ENCODE results near the gene CNTRL. TPM values are rescaled to one million over a fixed set of nuclear protein-coding genes. Genes with fewer than 3 reads are reported as not detected.
A peak's percentile ranks its signal among the peaks of the same experiment; 100 is the strongest.

The CNTRL gene
- polyA plus RNA-seq, 1 of the 3 experiments (the other 2 are of a cell fraction) = 3.6 TPM

DNA sequence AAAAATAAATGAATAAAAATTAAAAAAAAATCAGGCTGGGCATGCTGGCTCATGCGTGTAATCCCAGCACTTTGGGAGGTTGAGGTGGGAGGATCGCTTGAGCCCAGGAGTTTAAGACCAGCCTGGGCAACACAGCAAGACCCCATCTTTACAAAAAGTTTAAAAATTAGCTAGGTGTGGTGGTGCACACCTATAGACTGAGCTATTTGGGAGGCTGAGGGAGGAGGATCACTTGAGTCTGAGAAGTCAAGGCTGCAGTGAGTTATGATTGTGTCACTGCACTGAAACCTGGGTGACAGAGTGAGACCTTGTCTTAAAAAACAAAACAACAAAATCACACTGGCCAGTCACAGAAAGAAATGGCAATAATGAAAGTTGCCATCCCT, 3.4 kb upstream of the CNTRL start (continued):
- TF ChIP-seq GATA2 (CRISPR knock-in tag; IDR thresholded peaks at IDR 0.05) = no peak

DNA sequence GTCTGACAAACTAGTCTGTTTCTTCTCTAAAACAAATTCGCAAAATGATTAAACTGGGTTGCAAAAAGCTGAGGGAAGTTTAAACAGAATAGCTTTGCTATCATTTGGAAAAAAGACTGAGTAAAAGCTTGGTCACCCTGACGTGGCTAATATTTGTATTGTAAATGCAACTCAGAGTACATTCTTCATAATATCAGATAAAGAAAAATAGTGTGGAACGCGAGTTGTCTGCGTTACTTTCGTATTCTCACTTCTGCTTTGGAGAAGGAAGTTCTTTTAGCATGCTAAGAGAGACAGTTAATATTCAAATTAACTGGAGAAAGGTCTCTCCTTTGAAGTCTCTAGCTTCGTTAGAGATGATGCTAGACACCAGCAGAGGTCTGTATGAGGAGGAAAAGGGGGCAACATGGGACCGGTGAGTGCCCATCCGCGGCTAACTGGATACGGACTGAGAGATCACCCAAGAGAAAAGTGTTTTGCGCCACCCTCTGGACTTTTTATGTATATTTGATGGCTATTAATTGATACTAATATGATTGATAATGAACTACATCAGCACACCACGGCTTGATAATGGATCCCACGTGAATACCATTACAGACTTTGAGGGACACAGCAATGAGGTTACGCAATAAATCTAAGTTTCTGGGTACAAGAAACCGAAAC, 2.9 kb upstream of the CNTRL start:
- Histone ChIP-seq H3K4me3 (ENCODE audit: low read depth in 2 of 2, low read length in 1 of 2) (no peak overlapping the region), H3K9me3 (0 out of 2 replicates have a peak, but pooled peaks cover 6% of the 10 kb centered on the region), H3K9me2 (no peaks in the 10 kb centered on the region), H3K27ac (ENCODE audit: low read depth in 2 of 2, low read length in 1 of 2) (no peak overlapping the region), H3K4me1 (ENCODE audit: control insufficient read depth in 1 of 2, insufficient read depth in 2 of 2, low read depth in 1 of 2, low read length in 1 of 2) (peaks cover 7 to 12% of the 10 kb centered on the region in 2 experiments; a peak in 3 of 4 replicates), H3K36me3 (replicated peaks in 1 of 2; ENCODE audit: control insufficient read depth in 1 of 2, insufficient read depth in 2 of 2, low read length in 1 of 2) (no peaks in the 10 kb centered on the region), H3K79me2 (ENCODE audit: insufficient read depth) (no peaks in the 10 kb centered on the region), H2AFZ (ENCODE audit: low read depth) (no peak overlapping the region), H3F3A (replicated peaks; ENCODE audit: insufficient read depth) (peaks cover 5% of the 10 kb centered on the region), H3K4me2 (no peak overlapping the region), H3K27me3 (ENCODE audit: insufficient read depth) (no peaks in the 10 kb centered on the region), H4K20me1 (ENCODE audit: insufficient read depth) (no peaks in the 10 kb centered on the region), H3K9ac (no peak overlapping the region)
- no peak for DNase-seq
- ChIA-PET POLR2A (interaction anchor here (0.6 kb wide), 1 partner anchor 21 kb away, joined by 4 read pairs; no protein-coding TSS in a partner anchor), CTCF (interaction anchor here (0.7 to 2.1 kb wide), 6 partner anchors 10 to 316 kb away, joined by 3 to 8 read pairs (median 5); no protein-coding TSS in a partner anchor)
- 82% methylated on average over 16 of the region's 16 CpGs for whole genome bisulfite sequencing (ENCODE audit: low lambda C conversion rate)
- TF ChIP-seq, protein P1, sequence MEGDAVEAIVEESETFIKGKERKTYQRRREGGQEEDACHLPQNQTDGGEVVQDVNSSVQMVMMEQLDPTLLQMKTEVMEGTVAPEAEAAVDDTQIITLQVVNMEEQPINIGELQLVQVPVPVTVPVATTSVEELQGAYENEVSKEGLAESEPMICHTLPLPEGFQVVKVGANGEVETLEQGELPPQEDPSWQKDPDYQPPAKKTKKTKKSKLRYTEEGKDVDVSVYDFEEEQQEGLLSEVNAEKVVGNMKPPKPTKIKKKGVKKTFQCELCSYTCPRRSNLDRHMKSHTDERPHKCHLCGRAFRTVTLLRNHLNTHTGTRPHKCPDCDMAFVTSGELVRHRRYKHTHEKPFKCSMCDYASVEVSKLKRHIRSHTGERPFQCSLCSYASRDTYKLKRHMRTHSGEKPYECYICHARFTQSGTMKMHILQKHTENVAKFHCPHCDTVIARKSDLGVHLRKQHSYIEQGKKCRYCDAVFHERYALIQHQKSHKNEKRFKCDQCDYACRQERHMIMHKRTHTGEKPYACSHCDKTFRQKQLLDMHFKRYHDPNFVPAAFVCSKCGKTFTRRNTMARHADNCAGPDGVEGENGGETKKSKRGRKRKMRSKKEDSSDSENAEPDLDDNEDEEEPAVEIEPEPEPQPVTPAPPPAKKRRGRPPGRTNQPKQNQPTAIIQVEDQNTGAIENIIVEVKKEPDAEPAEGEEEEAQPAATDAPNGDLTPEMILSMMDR (IDR thresholded peaks at IDR 0.05) = peak; percentile 27
- TF ChIP-seq JUND (IDR thresholded peaks at IDR 0.05) = no peak

DNA sequence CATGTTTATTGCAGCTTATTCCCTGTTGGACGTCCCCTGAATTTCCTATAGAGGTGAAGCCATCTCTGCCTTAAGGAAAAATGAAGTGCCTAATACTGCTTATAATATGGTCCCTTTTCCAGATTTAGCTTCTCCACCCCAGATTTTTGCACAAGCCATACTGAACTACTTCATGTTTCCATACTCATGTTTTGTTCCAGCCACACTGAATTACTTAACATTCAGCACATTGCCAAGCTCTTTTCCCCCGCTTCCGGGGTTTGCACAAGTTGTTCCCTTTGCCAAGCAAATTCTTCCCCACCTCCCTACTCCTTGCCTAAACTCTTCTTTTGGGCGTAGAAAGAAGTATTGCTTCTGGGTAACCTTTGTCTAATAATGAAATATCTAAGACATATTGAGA, 1.7 kb upstream of the CNTRL start:
- no peak for DNase-seq
- 0 out of 2 replicates have a peak, but pooled peaks cover 3% of the 10 kb centered on the region for H3K9me3 ChIP-seq
- no peak for TF ChIP-seq FOSL2 (IDR thresholded peaks at IDR 0.05; ENCODE audit: borderline replicate concordance, low read depth)
- TF ChIP-seq SIN3A (IDR thresholded peaks at IDR 0.05; ENCODE audit: borderline replicate concordance, low read depth, low read length) = no peak
- TF ChIP-seq NFIC (IDR thresholded peaks at IDR 0.05; ENCODE audit: borderline replicate concordance) = no peak
- TF ChIP-seq JUND (IDR thresholded peaks at IDR 0.05) = no peak
- no peak for TF ChIP-seq TAF1 (IDR thresholded peaks at IDR 0.05; ENCODE audit: borderline replicate concordance, low read depth, low read length)
- TF ChIP-seq, protein P2, sequence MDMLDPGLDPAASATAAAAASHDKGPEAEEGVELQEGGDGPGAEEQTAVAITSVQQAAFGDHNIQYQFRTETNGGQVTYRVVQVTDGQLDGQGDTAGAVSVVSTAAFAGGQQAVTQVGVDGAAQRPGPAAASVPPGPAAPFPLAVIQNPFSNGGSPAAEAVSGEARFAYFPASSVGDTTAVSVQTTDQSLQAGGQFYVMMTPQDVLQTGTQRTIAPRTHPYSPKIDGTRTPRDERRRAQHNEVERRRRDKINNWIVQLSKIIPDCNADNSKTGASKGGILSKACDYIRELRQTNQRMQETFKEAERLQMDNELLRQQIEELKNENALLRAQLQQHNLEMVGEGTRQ (IDR thresholded peaks at IDR 0.05; ENCODE audit: borderline replicate concordance, low read depth, low read length) = no peak
- TF ChIP-seq, protein P1 (IDR thresholded peaks at IDR 0.05) = no peak
- TF ChIP-seq CHD2 (IDR thresholded peaks at IDR 0.05; ENCODE audit: low read length, partially characterized antibody) = no peak
- TF ChIP-seq, protein P3, sequence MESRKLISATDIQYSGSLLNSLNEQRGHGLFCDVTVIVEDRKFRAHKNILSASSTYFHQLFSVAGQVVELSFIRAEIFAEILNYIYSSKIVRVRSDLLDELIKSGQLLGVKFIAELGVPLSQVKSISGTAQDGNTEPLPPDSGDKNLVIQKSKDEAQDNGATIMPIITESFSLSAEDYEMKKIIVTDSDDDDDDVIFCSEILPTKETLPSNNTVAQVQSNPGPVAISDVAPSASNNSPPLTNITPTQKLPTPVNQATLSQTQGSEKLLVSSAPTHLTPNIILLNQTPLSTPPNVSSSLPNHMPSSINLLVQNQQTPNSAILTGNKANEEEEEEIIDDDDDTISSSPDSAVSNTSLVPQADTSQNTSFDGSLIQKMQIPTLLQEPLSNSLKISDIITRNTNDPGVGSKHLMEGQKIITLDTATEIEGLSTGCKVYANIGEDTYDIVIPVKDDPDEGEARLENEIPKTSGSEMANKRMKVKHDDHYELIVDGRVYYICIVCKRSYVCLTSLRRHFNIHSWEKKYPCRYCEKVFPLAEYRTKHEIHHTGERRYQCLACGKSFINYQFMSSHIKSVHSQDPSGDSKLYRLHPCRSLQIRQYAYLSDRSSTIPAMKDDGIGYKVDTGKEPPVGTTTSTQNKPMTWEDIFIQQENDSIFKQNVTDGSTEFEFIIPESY (IDR thresholded peaks at IDR 0.05; ENCODE audit: borderline replicate concordance, low read depth) = no peak
- no peak overlapping the region for H3K9ac ChIP-seq
- H3K27ac ChIP-seq (ENCODE audit: low read depth in 2 of 2, low read length in 1 of 2) = no peak overlapping the region
- ChIA-PET POLR2A (no interaction called here), CTCF (interaction anchor here (0.9 to 1.6 kb wide), 4 partner anchors 11 to 91 kb away, joined by 3 to 5 read pairs (median 4); no protein-coding TSS in a partner anchor)
- H3K27me3 ChIP-seq (ENCODE audit: insufficient read depth) = no peaks in the 10 kb centered on the region
- peaks cover 7 to 12% of the 10 kb centered on the region in 2 experiments; a peak in 3 of 4 replicates for H3K4me1 ChIP-seq (ENCODE audit: control insufficient read depth in 1 of 2, insufficient read depth in 2 of 2, low read depth in 1 of 2, low read length in 1 of 2)
- no peaks in the 10 kb centered on the region for H4K20me1 ChIP-seq (ENCODE audit: insufficient read depth)
- H3K9me2 ChIP-seq = no peaks in the 10 kb centered on the region
- WGBS (ENCODE audit: low lambda C conversion rate) = 84% methylated on average over 4 of the region's 4 CpGs
- no peaks in the 10 kb centered on the region for H3K36me3 ChIP-seq (replicated peaks in 1 of 2; ENCODE audit: control insufficient read depth in 1 of 2, insufficient read depth in 2 of 2, low read length in 1 of 2)
- peaks cover 5% of the 10 kb centered on the region for H3F3A ChIP-seq (replicated peaks; ENCODE audit: insufficient read depth)
- H2AFZ ChIP-seq (ENCODE audit: low read depth) = no peak overlapping the region; the same call in 1 of the 2 replicates
- H3K4me2 ChIP-seq = no peak overlapping the region
- no peak overlapping the region for H3K4me3 ChIP-seq (ENCODE audit: low read depth in 2 of 2, low read length in 1 of 2)
- no peaks in the 10 kb centered on the region for H3K79me2 ChIP-seq (ENCODE audit: insufficient read depth)
